Measurements from ENCODE around the gene OR2H1.

Gene OR2H1

DNA sequence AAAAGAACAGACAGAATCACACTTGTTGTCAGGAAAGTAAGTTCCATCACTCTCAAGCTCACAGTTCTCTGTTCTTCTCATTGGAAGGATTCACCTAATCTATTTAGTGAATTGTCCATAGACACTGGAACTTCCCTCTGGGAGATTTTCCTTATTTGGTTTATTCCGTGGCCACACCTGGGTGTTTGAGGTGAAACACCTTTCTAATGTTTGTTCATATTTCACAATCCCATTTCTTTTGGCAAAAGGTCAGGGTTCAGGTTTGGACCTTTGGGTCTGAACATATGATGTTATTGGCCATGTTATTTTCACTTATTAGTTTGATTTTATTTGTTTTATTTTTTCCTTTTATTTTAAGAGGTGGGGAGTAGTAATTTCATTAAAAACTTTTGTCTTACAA, 26.8 kb downstream of the OR2H1 start:
- DNase-seq (ENCODE audit: low spot score): no peak

DNA sequence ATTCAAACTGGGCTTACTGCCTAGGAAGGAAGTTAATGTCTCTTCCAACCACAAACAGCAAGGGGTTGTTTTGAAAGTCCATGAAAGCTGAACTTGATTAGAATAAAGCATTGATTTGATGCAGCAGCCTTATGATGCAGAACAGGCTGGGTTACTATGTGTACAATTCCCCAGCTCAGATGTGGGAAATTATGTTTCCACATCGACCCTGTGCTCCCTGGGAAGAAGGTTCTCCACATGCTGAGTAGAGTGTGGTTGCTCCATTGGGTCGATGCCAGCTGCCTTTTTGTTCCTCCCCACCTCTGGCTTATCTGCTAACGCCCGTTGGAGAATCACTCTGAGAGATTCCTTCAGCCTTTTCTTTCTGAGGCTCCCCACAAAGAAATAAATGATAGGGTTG, 29.6 kb downstream of the OR2H1 start:
- no peak for DNase-seq (ENCODE audit: low spot score)

- DNase-seq (ENCODE audit: low spot score): no peak
Measured at GRCh38 chr6:29487131-29487530, 30.2 kb downstream of the OR2H1 start.

- no peak for DNase-seq (ENCODE audit: low spot score)
Measured at GRCh38 chr6:29487660-29488059, 30.7 kb downstream of the OR2H1 start, which contains the start of gene MAS1L. MAS1L (minus strand) TSS chr6:29487956; CDS start chr6:29487902, 54 bp downstream.

- no peak for DNase-seq (ENCODE audit: low spot score)
Measured at GRCh38 chr6:29488874-29489273, 31.9 kb downstream of the OR2H1 start.

- no peak for DNase-seq (ENCODE audit: low spot score)
Measured at GRCh38 chr6:29489286-29489685, 32.3 kb downstream of the OR2H1 start.

DNA sequence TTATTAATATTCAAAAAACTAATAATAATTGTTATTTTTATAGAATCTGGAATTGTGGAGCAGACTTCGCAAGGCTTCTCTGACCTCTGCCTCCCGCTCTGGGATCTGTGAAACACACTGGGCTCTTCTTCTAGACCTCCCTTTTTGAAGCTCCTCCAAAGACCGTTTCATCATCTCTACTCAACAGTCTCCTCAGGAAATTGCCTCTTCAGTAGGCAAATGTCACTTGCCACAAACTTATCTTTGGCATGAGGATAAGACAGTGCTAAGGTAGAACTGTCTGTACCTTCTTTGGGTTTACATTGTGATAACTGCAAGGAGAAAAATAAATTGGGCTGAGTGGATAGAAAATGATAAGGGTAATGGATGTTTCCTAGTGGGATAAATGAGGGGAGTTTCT, 33.1 kb downstream of the OR2H1 start:
- no peak for DNase-seq (ENCODE audit: low spot score)

GRCh38 chr6:29490552-29490951, 33.6 kb downstream of the OR2H1 start:
- no peak for DNase-seq (ENCODE audit: low spot score)

DNA sequence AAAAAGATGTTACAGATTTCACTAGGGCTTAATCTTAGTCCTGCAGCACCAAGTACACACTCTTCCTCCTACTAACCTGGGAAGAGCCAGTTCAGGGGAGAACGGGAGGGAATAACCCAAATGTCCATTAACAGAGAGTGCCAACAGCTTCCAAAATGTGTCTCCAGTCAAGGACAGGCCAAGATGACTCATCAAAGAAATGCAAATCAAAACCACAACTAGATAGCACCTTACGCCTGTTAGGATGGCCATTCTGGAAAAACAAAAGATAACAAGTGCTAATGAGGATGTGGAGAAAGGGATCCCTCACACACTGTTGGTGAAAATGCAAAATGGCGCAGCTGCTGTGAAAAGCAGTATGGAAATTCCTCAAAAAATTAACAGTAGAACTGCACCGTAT, 34.6 kb downstream of the OR2H1 start:
- no peak for DNase-seq (ENCODE audit: low spot score)

- DNase-seq (ENCODE audit: low spot score): no peak
Measured at GRCh38 chr6:29493261-29493660, 36.3 kb downstream of the OR2H1 start.

- DNase-seq (ENCODE audit: low spot score): no peak
Measured at GRCh38 chr6:29494131-29494530, 37.2 kb downstream of the OR2H1 start.

GRCh38 chr6:29495571-29495970, 38.6 kb downstream of the OR2H1 start:
- no peak for DNase-seq (ENCODE audit: low spot score)

DNA sequence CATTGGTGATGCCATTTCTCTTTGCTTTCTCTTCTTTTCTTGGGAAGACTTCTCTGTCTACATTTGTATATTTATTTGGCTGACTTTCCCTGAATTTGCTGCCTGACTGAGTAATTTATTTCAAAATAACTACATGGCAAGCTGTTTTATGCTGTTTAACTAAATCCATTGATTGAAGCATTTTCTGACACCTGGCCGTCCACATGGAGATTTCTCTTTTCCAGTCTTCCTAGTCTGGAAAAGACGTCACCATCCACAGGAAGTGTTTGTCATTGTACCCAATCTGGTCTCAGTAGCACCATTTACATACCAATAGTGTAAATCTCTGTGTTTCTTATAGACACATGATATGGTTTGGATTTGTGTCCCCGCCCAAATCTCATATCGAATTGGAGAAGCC, 40.0 kb downstream of the OR2H1 start:
- DNase-seq (ENCODE audit: low spot score): no peak

DNA sequence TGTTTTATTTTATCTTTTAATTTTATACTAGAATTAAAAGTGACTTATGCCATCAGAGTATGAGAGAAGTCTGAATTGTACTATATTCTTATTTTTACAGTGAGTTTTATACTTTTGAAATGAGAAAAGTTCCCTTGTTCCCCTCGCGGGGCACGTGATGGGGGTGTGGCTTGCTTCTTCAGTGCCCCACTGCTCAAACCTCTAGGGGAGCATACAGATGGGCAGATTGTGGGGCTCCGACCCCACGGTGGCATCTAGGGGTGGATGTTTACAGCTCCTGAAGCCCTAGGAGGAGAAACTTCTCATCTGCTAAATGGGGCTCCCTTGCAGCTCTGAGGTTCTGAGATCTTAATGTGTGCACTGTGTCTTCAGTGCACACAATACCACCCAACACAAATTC, 42.7 kb downstream of the OR2H1 start:
- DNase-seq (ENCODE audit: low spot score): no peak

DNA sequence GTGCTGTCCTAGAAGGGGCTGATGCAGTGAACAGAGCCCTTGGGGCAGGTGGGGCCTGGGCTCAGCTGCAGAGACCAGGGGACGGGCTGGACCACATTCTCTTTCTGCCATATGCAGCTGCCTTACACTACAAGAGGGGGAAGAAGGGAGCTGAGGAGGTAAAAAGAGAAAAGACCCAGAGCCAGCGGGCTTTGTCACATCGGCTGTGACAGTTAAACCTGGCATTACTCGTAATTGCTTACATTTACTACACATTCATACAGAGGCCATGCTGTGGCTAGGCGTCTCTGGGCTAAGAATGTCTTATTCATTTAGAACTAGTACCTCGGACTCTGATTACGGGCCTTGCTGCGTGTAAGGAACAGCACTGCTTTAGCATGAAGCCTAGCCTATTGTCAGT, 43.6 kb downstream of the OR2H1 start:
- no peak for DNase-seq (ENCODE audit: low spot score)

DNA sequence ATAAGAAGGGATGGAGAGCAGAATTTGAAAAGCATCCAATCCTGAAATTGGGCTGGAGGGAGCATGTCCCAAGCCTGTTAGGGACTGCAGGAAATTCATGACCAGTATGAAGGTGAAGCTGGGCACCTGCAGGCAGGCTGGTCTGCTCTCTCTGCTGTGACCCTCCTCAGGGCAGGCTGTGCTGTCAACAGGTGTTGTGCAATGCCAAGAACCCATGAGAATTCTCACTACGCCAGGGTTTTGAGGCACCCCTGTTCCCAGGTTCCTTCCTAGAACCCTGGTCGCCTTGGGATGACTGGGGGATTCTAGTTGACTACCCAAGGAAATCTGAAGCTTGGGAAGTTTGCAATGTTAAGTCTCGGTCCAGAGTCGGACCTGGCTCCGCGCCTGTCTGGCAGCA, 44.2 kb downstream of the OR2H1 start:
- no peak for DNase-seq (ENCODE audit: low spot score)

DNA sequence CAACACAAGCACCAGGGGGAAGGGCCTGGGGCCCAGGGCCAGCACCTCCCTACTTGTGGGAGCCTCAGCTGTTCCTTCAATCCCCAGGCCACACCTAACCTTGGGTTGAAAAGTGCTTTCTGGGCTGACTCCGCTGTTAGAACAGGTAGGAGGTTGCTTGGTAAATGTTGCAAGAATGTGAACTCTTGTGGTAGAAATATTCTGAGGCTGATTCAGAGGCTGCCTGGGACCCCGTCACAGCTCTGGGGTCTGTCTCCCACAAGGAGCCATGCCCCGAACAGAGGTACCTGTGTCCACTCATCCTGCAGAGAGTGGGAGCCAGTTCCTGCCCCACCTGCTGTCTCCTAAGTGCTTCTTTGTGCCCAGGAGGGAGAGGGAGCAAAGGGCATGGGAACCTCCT, 45.2 kb downstream of the OR2H1 start:
- DNase-seq (ENCODE audit: low spot score): no peak

- DNase-seq (ENCODE audit: low spot score): no peak
Measured at GRCh38 chr6:29502597-29502996, 45.6 kb downstream of the OR2H1 start.

GRCh38 chr6:29504961-29505360, 48.0 kb downstream of the OR2H1 start:
- DNase-seq (ENCODE audit: low spot score): no peak

GRCh38 chr6:29505808-29506207, 48.9 kb downstream of the OR2H1 start:
- no peak for DNase-seq (ENCODE audit: low spot score)

GRCh38 chr6:29506446-29507067, 49.6 kb downstream of the OR2H1 start:
- DNase-seq (ENCODE audit: low spot score): no peak

- DNase-seq (ENCODE audit: low spot score): no peak
Measured at GRCh38 chr6:29507319-29507718, 50.4 kb downstream of the OR2H1 start.

DNA sequence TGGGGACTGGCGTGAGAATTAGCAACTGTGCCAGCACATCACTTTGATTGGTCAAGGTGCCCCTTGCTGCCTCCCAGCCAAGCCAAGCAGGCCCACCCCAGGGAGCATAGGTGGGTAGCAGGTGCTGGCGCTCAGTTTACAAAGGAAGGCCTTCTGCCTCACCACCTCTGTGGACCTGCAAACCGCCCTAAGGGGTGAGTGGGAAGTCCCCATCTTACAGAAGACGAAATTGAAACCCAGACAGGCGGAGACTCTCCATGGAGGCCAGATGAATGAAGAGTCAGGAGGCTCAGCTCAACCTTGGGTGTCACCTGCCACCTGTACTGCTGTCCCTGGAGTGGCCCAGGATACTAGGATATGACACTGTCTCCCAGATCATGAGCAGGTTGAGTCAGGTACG, 52.3 kb downstream of the OR2H1 start:
- no peak for DNase-seq (ENCODE audit: low spot score)

DNA sequence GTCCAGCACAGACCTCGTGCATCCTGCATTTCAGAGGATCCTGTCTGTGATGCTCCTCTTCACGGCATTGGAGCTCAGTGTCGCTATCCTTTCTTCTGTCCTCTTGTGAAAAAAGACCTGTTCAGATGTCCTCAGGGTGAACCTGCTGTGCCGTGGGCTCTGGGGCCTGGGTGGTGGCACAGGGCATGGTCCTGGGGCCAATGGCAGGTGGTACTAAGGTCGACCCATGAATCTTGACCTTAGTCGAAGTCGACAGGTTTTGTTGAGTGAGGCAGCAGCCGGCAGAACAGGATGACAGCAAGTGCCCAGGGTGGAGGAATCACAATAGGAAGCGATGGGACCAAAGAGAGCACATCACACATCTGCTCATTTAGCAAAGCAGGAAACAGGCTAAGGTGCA, 52.8 kb downstream of the OR2H1 start:
- no peak for DNase-seq (ENCODE audit: low spot score)

- DNase-seq (ENCODE audit: low spot score): no peak
Measured at GRCh38 chr6:29510202-29510601, 53.2 kb downstream of the OR2H1 start.

Data from GM03348 (cell line).